HG03280 (cell line): ENCODE measurements around the gene OSBP2.

Experiments
- ATAC-seq: cut with Tn5 transposase; IDR thresholded peaks from one replicate; pipeline ENCODE4 v1.9.1; 2021; ENCODE audit warnings: mild to moderate bottlenecking, moderate library complexity; ENCODE audit not compliant: unreplicated experiment

The OSBP2 gene

DNA sequence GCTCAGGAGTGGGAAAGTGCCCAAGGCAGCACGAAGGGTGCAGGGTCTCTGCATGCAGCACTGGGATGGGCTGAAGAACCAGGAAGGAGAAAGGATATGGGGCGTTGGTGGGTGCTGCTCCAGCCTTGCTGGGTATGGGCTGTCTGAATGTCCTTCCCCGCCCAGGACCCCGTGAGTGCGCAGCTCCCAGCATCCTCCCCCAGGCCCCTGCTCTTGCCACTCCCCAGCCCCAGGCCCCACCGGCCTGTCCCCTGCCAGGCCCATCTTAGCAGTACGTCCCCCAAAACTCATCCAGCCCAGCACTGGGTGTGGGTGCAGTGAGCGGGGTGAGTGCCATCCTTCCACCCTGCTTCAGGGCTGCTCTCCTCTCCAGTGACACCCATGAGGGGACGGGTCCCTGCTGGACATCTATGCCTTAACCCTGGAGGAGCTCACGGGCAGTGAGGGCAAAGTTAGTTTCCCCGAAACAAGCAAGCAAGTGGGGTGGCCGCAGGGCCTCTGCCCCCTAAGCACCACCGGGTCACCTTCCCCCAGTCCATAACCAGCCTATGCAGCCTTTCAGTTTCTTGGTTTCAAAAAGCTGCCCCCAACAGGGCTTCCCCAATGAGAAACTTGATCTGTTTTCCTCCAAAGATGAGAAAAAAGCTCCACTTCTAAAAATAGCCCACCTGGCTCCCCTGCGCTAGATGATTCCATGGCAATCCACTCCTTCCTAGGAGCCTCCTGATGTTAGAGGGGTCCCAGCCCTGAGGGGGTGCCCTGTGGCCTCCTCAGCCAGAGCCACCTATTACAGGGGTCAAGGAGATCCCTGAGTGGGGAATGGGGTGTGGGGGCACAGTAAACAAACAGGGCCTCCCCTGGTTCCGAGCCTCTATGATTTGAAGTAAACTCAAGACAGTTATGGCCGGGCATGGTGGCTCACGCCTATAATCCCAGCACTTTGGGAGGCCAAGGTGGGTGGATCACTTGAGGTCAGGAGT lies 170.1 kb downstream of the OSBP2 start:
- no peak for ATAC-seq

GRCh38 chr22:30865656-30866055 lies 171.0 kb downstream of the OSBP2 start:
- ATAC-seq: no peak

- ATAC-seq: no peak
Observed at GRCh38 chr22:30866216-30866615, 171.5 kb downstream of the OSBP2 start.

DNA sequence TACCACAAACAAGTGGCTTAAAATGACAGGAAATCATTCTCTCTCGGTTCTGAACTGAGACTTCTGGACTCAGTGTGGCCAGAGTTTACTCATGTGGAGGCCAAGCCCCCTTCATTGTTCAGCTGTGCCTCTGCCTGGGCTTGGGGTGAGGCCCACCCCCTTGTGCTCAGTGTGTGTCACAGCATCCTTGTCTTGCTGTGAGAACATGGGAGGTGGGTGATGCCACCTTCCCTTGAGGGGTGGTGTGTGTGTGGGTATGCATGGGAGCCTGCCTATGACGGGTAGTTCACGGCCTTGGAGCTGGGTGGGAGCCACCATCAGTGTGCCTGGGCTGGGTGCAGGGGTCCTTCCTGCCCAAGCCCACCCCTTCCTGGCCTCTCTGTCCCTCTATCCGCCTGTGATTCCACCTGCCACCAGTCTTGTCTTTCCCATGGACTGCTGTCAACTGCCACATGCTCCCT lies 172.2 kb downstream of the OSBP2 start:
- no peak for ATAC-seq

DNA sequence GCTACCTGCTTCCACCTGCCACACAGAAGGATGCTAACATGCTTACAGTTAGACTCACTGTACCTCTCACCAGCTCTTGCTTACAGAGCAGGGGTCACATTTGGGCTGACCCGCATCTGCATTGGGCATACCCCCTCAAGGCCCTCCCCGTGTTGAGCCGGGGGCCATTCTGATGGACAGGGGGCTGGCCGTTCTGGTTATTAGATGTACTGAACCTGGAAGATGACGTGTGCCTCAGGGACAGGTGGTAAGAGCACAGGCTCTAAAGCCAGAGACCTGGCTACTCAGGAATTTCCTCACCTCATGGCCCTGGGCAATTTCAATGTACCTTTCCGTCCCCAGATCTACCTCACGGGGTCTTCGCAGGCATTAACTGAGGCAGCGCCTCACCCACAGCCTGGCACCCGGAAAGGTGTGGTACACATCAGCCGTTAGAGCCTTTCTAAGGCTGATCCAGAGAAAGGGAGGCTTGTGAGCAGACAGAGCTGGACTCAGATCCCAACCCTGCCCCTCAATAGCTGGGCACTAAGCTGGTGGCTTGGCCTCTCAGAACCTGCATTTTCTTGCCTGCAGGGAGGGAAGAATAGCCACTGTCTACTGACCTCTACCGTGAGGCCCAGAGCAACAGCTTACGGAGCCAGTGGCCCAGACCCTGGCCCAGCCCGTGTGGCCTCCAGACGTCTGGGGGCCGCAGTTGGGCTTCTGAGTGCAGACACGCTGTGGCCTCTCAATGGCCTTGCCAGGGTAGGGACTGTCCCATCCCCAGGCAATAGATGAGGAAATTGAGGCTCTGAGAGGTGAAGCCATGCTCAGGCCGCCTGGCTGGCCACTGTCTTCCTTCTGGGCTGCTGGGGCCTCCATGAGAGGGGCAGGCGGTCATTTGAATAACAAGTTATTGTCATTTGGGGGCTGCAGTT lies 173.3 kb downstream of the OSBP2 start:
- no peak for ATAC-seq

DNA sequence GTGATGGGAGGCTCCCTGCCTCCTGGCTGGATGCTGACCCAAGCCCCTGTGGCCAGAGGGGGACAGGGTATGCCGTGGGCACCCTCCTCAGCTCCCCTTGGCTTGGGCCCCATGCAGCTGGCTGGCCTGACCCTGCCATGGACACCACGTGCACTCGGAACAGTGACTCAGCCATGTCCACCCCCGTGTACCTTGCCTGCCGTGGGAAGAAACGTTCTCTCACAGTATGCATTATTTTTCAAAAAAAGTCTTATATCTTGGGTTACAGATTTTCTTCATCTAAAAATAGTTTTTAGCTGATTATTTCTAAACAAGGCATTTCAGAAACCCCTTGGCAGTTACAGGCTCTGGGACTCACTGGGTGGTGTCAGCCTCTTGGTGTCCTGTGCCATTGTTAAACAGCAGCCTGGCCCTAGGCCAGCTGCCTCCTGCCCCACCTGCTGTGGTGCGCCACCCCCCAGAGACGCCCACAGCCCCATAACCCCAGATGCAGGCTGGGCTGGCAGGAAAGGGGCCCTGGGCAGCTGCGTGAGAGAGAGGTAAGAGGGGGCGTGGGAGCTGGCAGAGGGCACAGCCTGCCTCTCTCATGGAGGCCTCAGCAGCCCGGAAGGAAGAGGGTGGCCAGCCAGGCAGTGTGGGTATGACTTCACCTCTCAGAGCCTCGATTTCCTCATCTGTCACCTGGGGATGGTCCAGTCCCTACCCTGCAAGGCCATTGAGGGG lies 174.2 kb downstream of the OSBP2 start:
- no peak for ATAC-seq

- no peak for ATAC-seq
Observed at GRCh38 chr22:30869667-30870395, 175.2 kb downstream of the OSBP2 start.

DNA sequence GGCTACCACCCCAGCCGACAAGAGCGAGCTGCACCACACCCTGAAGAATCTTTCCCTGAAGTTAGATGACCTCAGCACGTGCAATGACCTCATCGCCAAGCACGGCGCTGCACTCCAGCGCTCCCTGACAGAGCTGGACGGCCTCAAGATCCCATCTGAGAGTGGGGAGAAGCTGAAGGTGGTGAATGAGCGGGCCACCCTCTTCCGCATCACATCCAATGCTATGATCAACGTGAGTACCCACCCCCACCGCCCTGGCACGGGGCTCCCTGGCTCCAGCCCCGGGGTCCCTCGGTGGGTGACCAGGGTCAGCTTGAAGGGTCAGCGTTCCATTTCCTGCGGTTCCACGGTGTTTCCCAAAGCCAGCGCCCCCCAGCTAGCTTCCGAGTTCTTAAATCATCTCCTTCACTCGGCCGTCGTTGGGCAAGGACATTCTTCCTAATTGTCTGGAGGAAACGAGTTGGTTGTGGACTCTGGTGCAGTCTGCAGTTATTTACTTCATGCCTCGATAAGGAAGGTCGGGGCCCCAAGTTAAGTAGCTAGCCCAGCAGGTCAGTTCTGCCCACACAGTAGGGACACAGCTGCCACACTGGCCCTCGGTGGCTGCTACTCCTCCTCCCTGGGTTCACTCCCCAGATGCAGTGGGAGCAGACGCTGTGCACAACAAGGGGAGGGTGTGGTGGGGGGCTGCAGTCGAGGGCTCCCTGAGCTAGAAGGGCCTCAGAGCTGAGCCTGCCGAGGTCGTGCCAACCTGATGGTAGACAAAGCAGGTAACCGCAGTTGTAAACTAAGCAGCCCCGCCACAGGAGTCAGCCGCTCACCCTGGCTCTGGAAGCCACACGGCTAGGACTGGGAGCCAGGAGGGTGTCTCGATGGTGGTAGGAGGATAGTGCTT lies 176.0 kb downstream of the OSBP2 start:
- no peak for ATAC-seq

- ATAC-seq: no peak
Observed at GRCh38 chr22:30871391-30872284, 177.0 kb downstream of the OSBP2 start.

DNA sequence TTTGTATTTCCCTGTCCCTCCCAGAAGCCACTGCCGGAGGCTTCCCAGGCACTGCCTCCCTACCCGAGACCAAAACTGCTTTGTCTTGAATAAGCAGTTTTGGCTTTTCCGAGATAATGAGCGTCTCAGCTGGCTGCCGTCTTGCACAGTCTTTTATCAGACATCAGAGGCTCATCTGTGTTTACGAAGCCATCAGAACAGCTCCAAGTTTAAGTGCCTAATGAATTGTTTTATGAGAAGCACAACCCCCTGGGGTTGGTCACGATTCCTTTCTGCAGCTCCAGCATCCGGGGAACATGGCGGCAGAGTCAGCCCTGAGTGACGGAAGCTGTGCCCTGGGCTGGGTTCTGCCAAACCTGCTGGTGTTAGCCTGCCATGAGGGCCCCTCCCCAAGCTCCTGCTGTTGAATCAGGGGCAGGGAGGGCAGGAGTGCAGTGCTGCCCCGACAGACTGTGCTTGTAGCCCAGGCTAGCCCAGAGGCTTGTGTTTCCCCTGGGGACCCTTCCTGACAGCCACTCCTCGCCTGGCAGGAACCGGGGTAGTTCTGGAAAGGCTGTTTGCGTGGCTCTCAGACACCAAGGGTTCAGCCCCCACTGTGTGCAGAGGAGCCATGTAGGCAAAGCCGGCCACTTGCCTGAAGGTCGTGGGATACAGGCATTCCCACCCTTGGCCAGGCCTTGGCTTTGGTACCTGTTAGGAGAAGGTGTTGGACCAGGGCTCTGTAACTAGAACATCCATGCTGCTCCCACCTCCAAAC lies 177.8 kb downstream of the OSBP2 start:
- no peak for ATAC-seq

GRCh38 chr22:30873086-30873650 lies 178.5 kb downstream of the OSBP2 start:
- ATAC-seq: no peak

GRCh38 chr22:30873661-30874060 lies 179.0 kb downstream of the OSBP2 start:
- no peak for ATAC-seq

GRCh38 chr22:30874431-30875370 lies 180.0 kb downstream of the OSBP2 start:
- ATAC-seq: no peak

GRCh38 chr22:30875481-30876215 lies 181.0 kb downstream of the OSBP2 start:
- no peak for ATAC-seq

DNA sequence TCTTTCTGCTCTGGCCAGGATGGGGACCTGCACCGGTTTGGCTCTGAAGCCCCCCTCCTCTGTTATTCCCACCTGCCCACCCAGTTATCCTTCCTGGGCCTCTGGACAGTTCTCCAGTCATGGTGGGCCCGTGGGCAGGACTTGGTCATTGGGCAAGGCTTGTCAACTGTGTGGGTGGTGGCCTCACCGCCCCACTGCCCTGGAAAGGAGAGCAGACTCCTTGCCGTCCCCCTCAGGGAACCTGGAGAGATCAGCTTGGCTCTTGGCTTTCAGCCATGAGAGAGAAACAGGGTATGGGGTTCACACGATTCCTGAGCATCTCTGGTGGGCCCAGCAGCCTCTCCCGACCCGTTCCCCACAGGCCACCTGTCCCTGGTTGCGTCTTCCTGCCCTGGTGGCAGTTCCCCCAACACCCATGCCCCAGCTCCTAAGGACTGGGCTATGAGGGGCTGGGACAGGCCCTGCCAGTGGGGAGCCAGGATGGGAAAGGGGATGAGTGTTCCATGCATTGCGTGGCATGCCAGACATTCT lies 181.6 kb downstream of the OSBP2 start:
- no peak for ATAC-seq
